ENCODE measurements around the gene SDCBP2. TPM values are rescaled to one million over a fixed set of nuclear protein-coding genes. Genes with fewer than 3 reads are reported as not detected.

SDCBP2 gene
- total RNA-seq, 1 experiment from 2014 or later = 1.1 TPM

GRCh38 chr20:1293641-1294379 lies 35.1 kb downstream of the SDCBP2 start:
- Histone ChIP-seq H3K4me3 (ENCODE audit: insufficient read depth, low read depth, low read length) (no peak overlapping the region), H3K27me3 (ENCODE audit: control insufficient read depth, insufficient read depth, low read length) (no peaks in the 10 kb centered on the region), H3K36me3 (replicated peaks; ENCODE audit: control insufficient read depth, insufficient read depth, low read length) (no peaks in the 10 kb centered on the region)
- DNase-seq = no peak

GRCh38 chr20:1292620-1293019 lies 36.3 kb downstream of the SDCBP2 start:
- no peak for DNase-seq
- Histone ChIP-seq H3K4me3 (ENCODE audit: insufficient read depth, low read depth, low read length) (no peak overlapping the region), H3K36me3 (replicated peaks; ENCODE audit: control insufficient read depth, insufficient read depth, low read length) (no peaks in the 10 kb centered on the region), H3K27me3 (ENCODE audit: control insufficient read depth, insufficient read depth, low read length) (no peaks in the 10 kb centered on the region)

- Histone ChIP-seq H3K27me3 (ENCODE audit: control insufficient read depth, insufficient read depth, low read length) (no peaks in the 10 kb centered on the region), H3K36me3 (replicated peaks; ENCODE audit: control insufficient read depth, insufficient read depth, low read length) (no peaks in the 10 kb centered on the region), H3K4me3 (ENCODE audit: insufficient read depth, low read depth, low read length) (no peak overlapping the region)
- DNase-seq = no peak
Measured at GRCh38 chr20:1291191-1291741, 37.7 kb downstream of the SDCBP2 start.

- H3K36me3 ChIP-seq (replicated peaks; ENCODE audit: control insufficient read depth, insufficient read depth, low read length) = no peaks in the 10 kb centered on the region
- no peak overlapping the region for H3K4me3 ChIP-seq (ENCODE audit: insufficient read depth, low read depth, low read length)
- no peak for DNase-seq
- no peaks in the 10 kb centered on the region for H3K27me3 ChIP-seq (ENCODE audit: control insufficient read depth, insufficient read depth, low read length)
Measured at GRCh38 chr20:1287787-1288569, 41.0 kb downstream of the SDCBP2 start.

- Histone ChIP-seq H3K27me3 (ENCODE audit: control insufficient read depth, insufficient read depth, low read length) (no peaks in the 10 kb centered on the region), H3K36me3 (replicated peaks; ENCODE audit: control insufficient read depth, insufficient read depth, low read length) (no peaks in the 10 kb centered on the region)
- no peak for DNase-seq
Measured at GRCh38 chr20:1287306-1287705, 41.6 kb downstream of the SDCBP2 start.

GRCh38 chr20:1286267-1287024 lies 42.5 kb downstream of the SDCBP2 start:
- no peak overlapping the region for H3K4me3 ChIP-seq (ENCODE audit: insufficient read depth, low read depth, low read length)
- H3K36me3 ChIP-seq (replicated peaks; ENCODE audit: control insufficient read depth, insufficient read depth, low read length) = no peaks in the 10 kb centered on the region
- no peaks in the 10 kb centered on the region for H3K27me3 ChIP-seq (ENCODE audit: control insufficient read depth, insufficient read depth, low read length)
- no peak for DNase-seq

More at GRCh38 chr20:1287306-1287705, 41.6 kb downstream of the SDCBP2 start:
- H3K4me3 ChIP-seq (ENCODE audit: insufficient read depth, low read depth, low read length) = no peak overlapping the region

- Histone ChIP-seq H3K36me3 (replicated peaks; ENCODE audit: control insufficient read depth, insufficient read depth, low read length) (no peaks in the 10 kb centered on the region), H3K27me3 (ENCODE audit: control insufficient read depth, insufficient read depth, low read length) (no peaks in the 10 kb centered on the region), H3K4me3 (ENCODE audit: insufficient read depth, low read depth, low read length) (no peak overlapping the region)
- no peak for DNase-seq
Measured at GRCh38 chr20:1283522-1284510, 45.1 kb downstream of the SDCBP2 start.

- Histone ChIP-seq H3K4me3 (ENCODE audit: insufficient read depth, low read depth, low read length) (no peak overlapping the region), H3K36me3 (replicated peaks; ENCODE audit: control insufficient read depth, insufficient read depth, low read length) (no peaks in the 10 kb centered on the region), H3K27me3 (ENCODE audit: control insufficient read depth, insufficient read depth, low read length) (no peaks in the 10 kb centered on the region)
- DNase-seq = no peak
Measured at GRCh38 chr20:1282966-1283365, 46.0 kb downstream of the SDCBP2 start.

GRCh38 chr20:1281279-1282057 lies 47.5 kb downstream of the SDCBP2 start:
- Histone ChIP-seq H3K36me3 (replicated peaks; ENCODE audit: control insufficient read depth, insufficient read depth, low read length) (no peaks in the 10 kb centered on the region), H3K4me3 (ENCODE audit: insufficient read depth, low read depth, low read length) (no peak overlapping the region), H3K27me3 (ENCODE audit: control insufficient read depth, insufficient read depth, low read length) (no peaks in the 10 kb centered on the region)
- no peak for DNase-seq

- H3K36me3 ChIP-seq (replicated peaks; ENCODE audit: control insufficient read depth, insufficient read depth, low read length) = no peaks in the 10 kb centered on the region
- no peak for DNase-seq
- H3K4me3 ChIP-seq (ENCODE audit: insufficient read depth, low read depth, low read length) = no peak overlapping the region
- H3K27me3 ChIP-seq (ENCODE audit: control insufficient read depth, insufficient read depth, low read length) = no peaks in the 10 kb centered on the region
Measured at GRCh38 chr20:1280195-1281102, 48.5 kb downstream of the SDCBP2 start.

- Histone ChIP-seq H3K36me3 (replicated peaks; ENCODE audit: control insufficient read depth, insufficient read depth, low read length) (no peaks in the 10 kb centered on the region), H3K4me3 (ENCODE audit: insufficient read depth, low read depth, low read length) (no peak overlapping the region), H3K27me3 (ENCODE audit: control insufficient read depth, insufficient read depth, low read length) (no peaks in the 10 kb centered on the region)
- DNase-seq = no peak
Measured at GRCh38 chr20:1278993-1279392, 49.9 kb downstream of the SDCBP2 start.

- Histone ChIP-seq H3K27me3 (ENCODE audit: control insufficient read depth, insufficient read depth, low read length) (no peaks in the 10 kb centered on the region), H3K36me3 (replicated peaks; ENCODE audit: control insufficient read depth, insufficient read depth, low read length) (no peaks in the 10 kb centered on the region), H3K4me3 (ENCODE audit: insufficient read depth, low read depth, low read length) (no peak overlapping the region)
- no peak for DNase-seq
Measured at GRCh38 chr20:1277529-1278322, 51.2 kb downstream of the SDCBP2 start.

All from H7 (cell line).